Caco-2 (cell line): ENCODE measurements around the gene PRPF39. TPM values are rescaled to one million over a fixed set of nuclear protein-coding genes. Genes with fewer than 3 reads are reported as not detected.
"Not testable (repeated sequence)": the region's sequence is repeated elsewhere in the genome, so short reads cannot be mapped to it uniquely, and the experiment has no call there.

Source experiments
- BruUV-seq: library from RNA; stranded (reverse); fragments of 400-500 nt; replicated peaks from 2 replicates; lab custom pipeline; 2021; lab: Mats Ljungman, UMichigan
- CTCF ChIA-PET: fragments of 300-600 bp; sonication (Branson Sonifier 250); formaldehyde crosslinking; loops from one replicate; lab custom pipeline; 2022; ENCODE audit warnings: antibody characterized with exemption; lab: Charles Lee
- POLR2A ChIA-PET: fragments of 300-600 bp; sonication (Branson Sonifier 250); formaldehyde crosslinking; loops from one replicate; lab custom pipeline; 2022; ENCODE audit warnings: antibody characterized with exemption; lab: Charles Lee
- DNase-seq, 2 experiments: peaks; one replicate each; pipeline versions ENCODE4 v3.0.0 to v3.0.0-alpha.2; 2020 to 2022
- H3K27me3 ChIP-seq: replicated peaks from 2 replicates; pipeline ENCODE4 v1.6.0; 2011; ENCODE audit warnings: low read length; ENCODE audit not compliant: control insufficient read depth, insufficient read depth
- H3K36me3 ChIP-seq: 2 replicates; pipeline ENCODE4 v1.5.1; 2011; ENCODE audit warnings: low read length; ENCODE audit not compliant: control insufficient read depth, insufficient read depth
- H3K4me1 ChIP-seq: fragments of 250-450 bp; sonication (Bioruptor Pico); 2 replicates; pipeline ENCODE4 v1.5.1; 2020; ENCODE audit warnings: mild to moderate bottlenecking
- H3K4me3 ChIP-seq: 2 replicates; pipeline ENCODE4 v1.5.1; 2011; ENCODE audit warnings: low read depth, mild to moderate bottlenecking, control low read depth, low read length
- H3K9me3 ChIP-seq: fragments of 250-450 bp; sonication (Bioruptor Pico); 2 replicates; pipeline ENCODE4 v1.5.1; 2020; ENCODE audit warnings: mild to moderate bottlenecking, moderate library complexity
- H3K27ac Mint-ChIP-seq: one replicate; pipeline ENCODE4 v1.8.0; 2022; ENCODE audit warnings: mixed read lengths; ENCODE audit not compliant: unreplicated experiment
- H3K27me3 Mint-ChIP-seq: one replicate; pipeline ENCODE4 v1.8.0; 2022; ENCODE audit warnings: mixed read lengths; ENCODE audit not compliant: insufficient read depth, unreplicated experiment
- H3K36me3 Mint-ChIP-seq: one replicate; pipeline ENCODE4 v1.8.0; 2022; ENCODE audit warnings: mild to moderate bottlenecking, mixed read lengths; ENCODE audit not compliant: insufficient read depth, unreplicated experiment
- H3K4me1 Mint-ChIP-seq: one replicate; pipeline ENCODE4 v1.8.0; 2022; ENCODE audit warnings: low read depth, mixed read lengths; ENCODE audit not compliant: unreplicated experiment
- H3K4me3 Mint-ChIP-seq: one replicate; pipeline ENCODE4 v1.8.0; 2022; ENCODE audit warnings: mild to moderate bottlenecking, moderate library complexity, mixed read lengths; ENCODE audit not compliant: unreplicated experiment
- H3K9me3 Mint-ChIP-seq: one replicate; pipeline ENCODE4 v1.8.0; 2022; ENCODE audit warnings: mixed read lengths; ENCODE audit not compliant: unreplicated experiment
- CTCF ChIP-seq, 2 experiments: fragments of 200-600 bp in 1 of 2; IDR thresholded peaks; 1 replicate in 1 of 2; 2 replicates in 1 of 2; pipeline versions ENCODE4 v1.5.1 to v1.8.0; 2011 to 2022; ENCODE audit warnings: antibody characterized with exemption in 1 of 2, control low read depth in 1 of 2, inconsistent platforms in 1 of 2, low read depth in 1 of 2, low read length in 1 of 2, mild to moderate bottlenecking in 1 of 2, moderate library complexity in 1 of 2; ENCODE audit not compliant: insufficient read depth in 1 of 2, severe bottlenecking in 1 of 2, unreplicated experiment in 1 of 2
- intact Hi-C: fragments of 100-400 bp; cut with micrococcal nuclease; formaldehyde crosslinking; loops from one replicate; pipeline ENCODE4 v1.10.0; 2022; ENCODE audit not compliant: unreplicated experiment
- total RNA-seq: library from RNA; stranded (reverse); gene quantifications from 2 replicates; pipeline ENCODE4 v1.2.3, GENCODE V29; 2022

The PRPF39 gene
- total RNA-seq, 1 experiment from 2014 or later = 22.3 TPM

GRCh38 chr14:45078323-45078722 lies 5.6 kb upstream of the PRPF39 start:
- no peaks in the 10 kb centered on the region for H3K9me3 Mint-ChIP-seq
- POLR2A ChIA-PET = no interaction called here
- no peaks in the 10 kb centered on the region for H3K4me1 ChIP-seq

DNA sequence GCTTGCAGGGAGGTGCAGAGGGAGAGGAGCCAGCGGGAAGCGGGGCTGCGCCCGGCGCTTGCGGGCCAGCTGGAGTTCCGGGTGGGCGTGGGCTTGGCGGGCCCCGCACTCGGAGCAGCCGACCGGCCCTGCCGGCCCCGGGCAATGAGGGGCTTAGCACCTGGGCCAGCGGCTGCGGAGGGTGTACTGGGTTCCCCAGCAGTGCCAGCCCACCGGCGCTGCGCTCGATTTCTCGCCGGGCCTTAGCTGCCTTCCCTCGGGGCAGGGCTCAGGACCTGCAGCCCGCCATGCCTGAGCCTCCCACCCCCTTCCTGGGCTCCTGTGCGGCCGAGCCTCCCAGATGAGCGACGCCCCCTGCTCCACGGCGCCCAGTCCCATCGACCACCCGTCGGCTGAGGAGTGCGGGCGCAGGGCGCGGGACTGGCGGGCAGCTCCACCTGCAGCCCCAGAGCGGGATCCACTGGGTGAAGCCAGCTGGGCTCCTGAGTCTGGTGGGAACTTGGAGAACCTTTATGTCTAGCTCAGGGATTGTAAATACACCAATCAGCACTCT lies 3.4 kb upstream of the PRPF39 start:
- POLR2A ChIA-PET, H3K27me3 Mint-ChIP-seq, BruUV-seq, H3K36me3 ChIP-seq, H3K4me3 Mint-ChIP-seq, CTCF ChIA-PET, H3K9me3 ChIP-seq, H3K4me3 ChIP-seq, DNase-seq, H3K27me3 ChIP-seq, H3K27ac Mint-ChIP-seq, H3K9me3 Mint-ChIP-seq, H3K4me1 ChIP-seq: not testable (repeated sequence)
- intact Hi-C loops = loop anchor here (5.0 kb wide), 1 partner anchor 118 kb away; the partner anchor contains the start of genes KLHL28 and TOGARAM1
- H3K4me1 Mint-ChIP-seq = peaks cover 12% of the 10 kb centered on the region
- H3K36me3 Mint-ChIP-seq = peaks cover 13% of the 10 kb centered on the region

More at GRCh38 chr14:45078323-45078722, 5.6 kb upstream of the PRPF39 start:
- BruUV-seq = no TSS peak
- Histone ChIP-seq H3K9me3 (no peaks in the 10 kb centered on the region), H3K4me3 (no peak overlapping the region), H3K36me3 (no peaks in the 10 kb centered on the region), H3K27me3 (no peaks in the 10 kb centered on the region)
- H3K27ac Mint-ChIP-seq = no peak overlapping the region
- no peak for DNase-seq
- TF ChIP-seq CTCF (IDR thresholded peaks at IDR 0.05; ENCODE audit: insufficient read depth in 1 of 2, low read depth in 1 of 2, low read length in 1 of 2, severe bottlenecking in 1 of 2, unreplicated experiment in 1 of 2) = no peak
- CTCF ChIA-PET = no interaction called here
- H3K27me3 Mint-ChIP-seq = no peaks in the 10 kb centered on the region
- no peak overlapping the region for H3K4me3 Mint-ChIP-seq
- intact Hi-C loops = no loop called here
- H3K4me1 Mint-ChIP-seq = peaks cover 3% of the 10 kb centered on the region
- peaks cover 6% of the 10 kb centered on the region for H3K36me3 Mint-ChIP-seq

GRCh38 chr14:45081096-45081495 lies 2.8 kb upstream of the PRPF39 start:
- POLR2A ChIA-PET, DNase-seq, CTCF ChIA-PET, H3K4me3 Mint-ChIP-seq, H3K27me3 ChIP-seq, H3K4me1 ChIP-seq, H3K9me3 Mint-ChIP-seq, H3K36me3 ChIP-seq, H3K4me3 ChIP-seq, BruUV-seq, H3K9me3 ChIP-seq, H3K27ac Mint-ChIP-seq, H3K27me3 Mint-ChIP-seq: not testable (repeated sequence)
- intact Hi-C loops = loop anchor here (5.0 kb wide), 1 partner anchor 119 kb away; the partner anchor contains the start of genes KLHL28 and TOGARAM1
- peaks cover 13% of the 10 kb centered on the region for H3K36me3 Mint-ChIP-seq
- peaks cover 12% of the 10 kb centered on the region for H3K4me1 Mint-ChIP-seq

- Histone ChIP-seq H3K9me3 (no peaks in the 10 kb centered on the region), H3K4me1 (no peaks in the 10 kb centered on the region), H3K4me3 (no peak overlapping the region), H3K27me3 (no peaks in the 10 kb centered on the region), H3K36me3 (no peaks in the 10 kb centered on the region)
- no peak for DNase-seq
- intact Hi-C loops = loop anchor here (5.0 kb wide), 1 partner anchor 120 kb away; the partner anchor contains the start of genes KLHL28 and TOGARAM1
- no peak overlapping the region for H3K27ac Mint-ChIP-seq
- BruUV-seq = no TSS peak
- H3K4me1 Mint-ChIP-seq = peaks cover 12% of the 10 kb centered on the region
- peaks cover 13% of the 10 kb centered on the region for H3K36me3 Mint-ChIP-seq
- no peak for TF ChIP-seq CTCF (IDR thresholded peaks at IDR 0.05; ENCODE audit: insufficient read depth in 1 of 2, low read depth in 1 of 2, low read length in 1 of 2, severe bottlenecking in 1 of 2, unreplicated experiment in 1 of 2)
- H3K27me3 Mint-ChIP-seq = no peaks in the 10 kb centered on the region
- POLR2A ChIA-PET = no interaction called here
- H3K4me3 Mint-ChIP-seq = no peak overlapping the region
- CTCF ChIA-PET = no interaction called here
- no peaks in the 10 kb centered on the region for H3K9me3 Mint-ChIP-seq
These were observed 1.5 kb upstream of the PRPF39 start for GRCh38 chr14:45082420-45082819.
